Retinal pigment epithelial cell (primary cell): Measurements from ENCODE around the gene RCAN2.

Experiments used
- DNase-seq: peaks from one replicate; pipeline ENCODE4 v3.0.0-alpha.2; 2010; ENCODE audit warnings: low read depth
- H3K4me3 ChIP-seq: 2 replicates; pipeline ENCODE4 v1.5.1; 2011; ENCODE audit warnings: mild to moderate bottlenecking, low read length, control low read depth, moderate library complexity
- TF ChIP-seq, protein P1 (sequence below): conservative IDR thresholded peaks from 2 replicates; pipeline ENCODE4 v1.5.1; 2011; ENCODE audit warnings: low read depth, low read length, control low read depth, inconsistent platforms

RCAN2 gene

DNA sequence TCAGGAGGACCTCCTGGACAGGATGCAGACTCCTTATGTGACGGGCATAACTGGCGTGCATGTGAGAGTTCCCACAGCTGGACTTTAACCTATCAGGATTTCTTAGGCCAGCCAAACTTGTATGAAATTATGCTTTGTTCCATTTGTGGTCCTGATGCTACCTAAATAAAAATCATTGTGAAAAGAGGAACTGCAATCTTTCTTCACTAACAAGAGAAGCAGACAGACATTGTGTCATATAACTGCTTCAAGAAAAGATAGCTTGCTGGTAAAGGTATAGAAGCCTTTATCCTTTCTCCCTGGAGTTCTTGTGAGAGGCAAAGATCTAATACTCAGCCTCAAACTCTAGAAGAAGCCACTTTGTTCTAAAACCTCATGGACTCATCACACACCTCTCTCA, 233.0 kb downstream of the RCAN2 start:
- TF ChIP-seq, protein P1, sequence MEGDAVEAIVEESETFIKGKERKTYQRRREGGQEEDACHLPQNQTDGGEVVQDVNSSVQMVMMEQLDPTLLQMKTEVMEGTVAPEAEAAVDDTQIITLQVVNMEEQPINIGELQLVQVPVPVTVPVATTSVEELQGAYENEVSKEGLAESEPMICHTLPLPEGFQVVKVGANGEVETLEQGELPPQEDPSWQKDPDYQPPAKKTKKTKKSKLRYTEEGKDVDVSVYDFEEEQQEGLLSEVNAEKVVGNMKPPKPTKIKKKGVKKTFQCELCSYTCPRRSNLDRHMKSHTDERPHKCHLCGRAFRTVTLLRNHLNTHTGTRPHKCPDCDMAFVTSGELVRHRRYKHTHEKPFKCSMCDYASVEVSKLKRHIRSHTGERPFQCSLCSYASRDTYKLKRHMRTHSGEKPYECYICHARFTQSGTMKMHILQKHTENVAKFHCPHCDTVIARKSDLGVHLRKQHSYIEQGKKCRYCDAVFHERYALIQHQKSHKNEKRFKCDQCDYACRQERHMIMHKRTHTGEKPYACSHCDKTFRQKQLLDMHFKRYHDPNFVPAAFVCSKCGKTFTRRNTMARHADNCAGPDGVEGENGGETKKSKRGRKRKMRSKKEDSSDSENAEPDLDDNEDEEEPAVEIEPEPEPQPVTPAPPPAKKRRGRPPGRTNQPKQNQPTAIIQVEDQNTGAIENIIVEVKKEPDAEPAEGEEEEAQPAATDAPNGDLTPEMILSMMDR: no peak
- DNase-seq: no peak
- H3K4me3 ChIP-seq: no peak overlapping the region

DNA sequence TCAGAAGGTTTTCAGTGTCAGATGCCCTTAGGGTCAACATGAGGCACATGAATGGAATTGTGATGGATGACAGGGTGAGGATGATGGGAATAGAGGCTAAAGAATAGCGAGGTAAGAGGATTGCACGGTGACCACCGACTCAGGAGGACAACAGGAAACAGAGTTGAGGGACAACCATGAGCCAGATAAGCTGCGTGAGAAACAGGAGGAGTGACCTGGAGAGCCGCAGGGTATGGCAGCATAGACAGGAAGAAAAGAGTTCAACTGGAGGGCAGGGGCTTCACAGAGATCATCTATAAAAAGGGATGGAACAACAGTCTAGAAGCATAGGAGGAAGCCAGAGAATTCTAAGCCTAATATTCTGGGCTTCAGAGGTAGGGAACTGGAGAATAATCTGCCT, 235.7 kb downstream of the RCAN2 start:
- no peak overlapping the region for H3K4me3 ChIP-seq
- no peak for DNase-seq
- TF ChIP-seq, protein P1: no peak

DNA sequence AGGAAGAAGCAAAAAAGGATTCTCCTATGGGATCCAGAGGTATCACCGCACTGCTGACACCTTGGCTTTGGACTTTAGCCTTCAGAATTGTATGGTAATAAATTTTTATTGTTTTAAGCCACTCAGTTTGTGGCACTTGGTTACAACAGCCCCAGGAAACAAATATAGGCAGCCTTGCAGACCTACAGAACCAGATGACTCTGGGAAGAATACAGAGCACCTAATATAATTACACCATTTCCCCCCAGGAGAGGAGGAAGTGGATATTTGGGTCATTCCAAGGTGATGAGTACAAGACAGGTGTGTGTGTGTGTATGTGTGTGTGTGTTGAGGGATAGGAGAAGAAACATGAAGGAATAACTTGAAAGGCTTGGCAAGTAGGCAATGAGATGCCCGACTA, 236.3 kb downstream of the RCAN2 start:
- TF ChIP-seq, protein P1: no peak
- DNase-seq: no peak
- no peak overlapping the region for H3K4me3 ChIP-seq

DNA sequence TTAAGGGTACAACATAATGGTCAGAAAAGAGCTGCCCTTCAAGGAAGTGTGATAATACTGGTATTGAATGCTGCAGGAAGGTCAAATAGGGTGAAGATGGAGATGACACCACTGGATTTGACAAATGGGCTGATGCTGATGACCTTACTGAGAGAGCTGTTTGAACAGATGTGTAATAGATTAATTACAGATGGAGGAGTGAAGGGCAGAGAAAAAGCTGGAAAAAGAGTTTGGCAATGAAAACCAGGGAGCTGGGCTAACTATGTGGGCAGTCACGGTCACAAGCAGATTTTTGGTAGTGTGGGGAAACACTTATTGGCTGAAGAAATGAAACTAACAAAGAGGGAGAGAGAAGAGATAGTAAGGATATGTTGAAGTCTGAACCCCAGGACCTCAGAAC, 236.9 kb downstream of the RCAN2 start:
- TF ChIP-seq, protein P1: no peak
- no peak overlapping the region for H3K4me3 ChIP-seq
- no peak for DNase-seq

DNA sequence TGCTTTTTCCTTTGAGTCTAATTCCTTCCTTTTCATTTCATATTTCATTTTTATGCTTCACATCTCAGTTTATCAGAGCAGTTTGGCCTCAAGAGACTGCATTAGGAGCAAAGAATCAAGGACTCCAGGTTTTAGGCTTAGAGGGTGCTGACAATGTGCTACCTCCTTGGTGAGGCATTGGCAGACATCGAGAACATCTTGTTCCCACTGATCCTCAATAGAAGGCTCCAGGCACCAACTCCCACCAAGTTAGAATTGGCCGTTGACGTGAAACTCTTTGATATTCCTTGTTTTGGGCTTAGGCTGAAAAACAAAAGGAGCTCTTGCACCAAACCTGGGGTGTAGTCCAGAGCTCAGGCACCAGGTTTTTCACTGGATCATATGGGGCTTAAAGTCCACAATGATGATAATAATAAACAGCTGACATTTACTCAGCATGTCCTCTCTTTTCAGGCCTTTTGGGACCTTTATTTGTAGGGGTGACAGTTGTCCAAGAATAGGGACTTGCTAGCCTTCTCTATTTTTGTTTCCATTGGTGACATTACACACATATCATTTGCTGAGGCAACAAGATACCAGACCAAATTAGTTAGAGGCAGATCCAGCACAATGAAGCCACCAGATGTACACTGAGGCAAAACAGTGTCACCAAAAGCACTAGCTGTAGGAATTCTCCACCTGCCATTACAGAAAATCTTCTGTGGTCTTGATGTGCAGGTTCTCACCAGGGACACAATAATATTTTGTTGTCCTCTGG, 239.5 kb downstream of the RCAN2 start:
- no peak overlapping the region for H3K4me3 ChIP-seq
- no peak for DNase-seq
- TF ChIP-seq, protein P1: no peak

DNA sequence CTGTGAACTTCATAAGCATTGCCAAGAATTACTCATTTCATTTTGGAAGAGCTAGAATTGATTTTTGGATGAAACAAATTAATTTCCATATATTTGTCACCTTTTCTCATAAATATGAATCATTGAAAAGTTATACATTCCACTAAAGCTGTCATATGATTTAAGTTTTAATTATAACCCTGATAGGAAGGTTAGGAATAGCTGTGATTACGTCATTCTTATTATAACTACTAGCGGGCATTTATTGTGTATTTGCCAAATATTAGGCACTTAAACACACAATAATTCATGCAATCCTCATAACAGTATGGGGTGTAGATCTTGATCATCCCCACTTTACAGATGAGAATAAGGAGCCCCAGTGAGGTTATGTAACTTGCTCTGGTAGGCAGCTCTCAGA, 243.1 kb downstream of the RCAN2 start:
- TF ChIP-seq, protein P1: no peak
- no peak overlapping the region for H3K4me3 ChIP-seq
- no peak for DNase-seq

DNA sequence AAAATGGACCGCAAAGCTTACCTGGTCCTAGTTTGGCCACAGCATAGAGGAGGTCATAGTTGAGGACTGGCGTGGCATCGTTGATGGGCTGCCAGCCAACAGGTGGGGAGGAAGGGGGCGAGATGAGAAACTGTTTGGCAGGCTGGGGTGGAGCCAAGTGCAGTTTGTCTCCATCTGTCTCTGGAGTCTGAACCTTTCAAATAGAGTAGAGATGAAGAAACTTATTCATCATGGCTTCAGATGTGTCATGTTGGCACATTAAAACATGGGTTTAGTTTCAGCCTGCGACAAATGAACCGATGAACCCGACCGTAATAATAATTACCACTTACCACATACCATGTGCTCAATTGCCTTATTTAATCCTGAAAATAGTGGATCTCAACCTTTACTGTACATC, 244.5 kb downstream of the RCAN2 start:
- no peak overlapping the region for H3K4me3 ChIP-seq
- TF ChIP-seq, protein P1: no peak
- no peak for DNase-seq
